GM21529 (cell line): ENCODE results near the gene EDIL3.

ENCODE experiments used
- ATAC-seq: cut with Tn5 transposase; IDR thresholded peaks from one replicate; pipeline ENCODE4 v1.9.1; 2021; ENCODE audit not compliant: unreplicated experiment

Gene EDIL3

GRCh38 chr5:84265130-84265529 is 119.5 kb downstream of the EDIL3 start:
- no peak for ATAC-seq

- ATAC-seq, result peak; percentile 36
Observed at GRCh38 chr5:84260939-84261338, 123.7 kb downstream of the EDIL3 start.

DNA sequence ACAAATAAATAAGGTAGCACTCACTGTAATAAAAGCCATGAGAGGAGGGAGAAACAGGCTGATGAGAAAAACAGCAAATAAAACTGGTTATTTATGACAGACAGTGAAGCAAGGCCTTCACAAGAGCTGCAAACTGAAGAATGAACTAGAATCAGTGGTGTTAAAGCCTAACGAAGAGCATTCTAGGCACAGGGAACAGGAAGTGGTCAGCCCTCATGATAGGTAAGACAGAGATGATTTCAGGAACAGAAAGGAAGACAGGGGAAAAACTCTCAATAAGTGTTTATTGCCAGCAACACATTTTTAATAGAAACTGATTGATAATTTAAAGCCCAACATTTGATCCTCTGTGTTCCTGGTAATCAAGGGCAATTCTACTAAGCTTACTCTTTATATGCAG is 124.5 kb downstream of the EDIL3 start:
- peak; percentile 63 for ATAC-seq

- ATAC-seq, result no peak
Observed at GRCh38 chr5:84259283-84260045, 125.2 kb downstream of the EDIL3 start.

DNA sequence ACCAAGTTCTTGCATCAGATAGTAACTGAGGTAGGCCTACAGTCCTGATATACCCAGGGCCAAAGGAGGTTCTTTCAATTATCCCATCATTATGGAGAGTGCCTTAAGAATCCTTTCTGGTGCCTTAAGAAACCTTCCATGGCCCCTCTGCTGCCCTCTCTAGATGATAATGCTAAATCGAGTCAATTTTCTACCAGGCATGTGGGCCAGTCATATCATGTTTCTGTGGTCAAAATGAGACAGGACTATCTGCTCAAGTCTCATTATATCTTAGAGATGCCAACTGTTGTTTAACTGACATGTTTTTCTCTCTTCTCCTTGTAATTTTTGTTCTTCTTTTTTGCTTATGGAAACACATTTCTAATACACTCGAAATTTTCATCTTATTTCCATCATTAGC is 127.6 kb downstream of the EDIL3 start:
- ATAC-seq, result no peak

DNA sequence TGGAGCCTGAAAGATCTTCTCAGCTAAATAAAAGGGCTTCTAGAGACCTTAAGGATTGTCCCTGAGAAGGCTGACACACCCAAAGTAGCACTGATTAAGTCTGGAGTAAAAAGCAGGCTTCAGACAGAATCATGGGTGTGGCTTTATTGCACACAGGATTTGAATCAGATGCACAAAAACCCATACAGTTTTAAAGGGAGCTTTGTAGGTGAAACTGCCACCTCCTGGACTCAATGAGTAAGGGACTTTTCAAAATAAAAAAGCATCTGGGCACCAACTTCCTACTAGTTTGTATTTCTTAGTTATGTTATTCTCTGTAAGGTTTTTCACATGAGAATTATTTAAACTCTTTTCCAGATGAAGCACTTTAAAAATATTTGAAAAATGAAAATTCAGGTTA is 129.4 kb downstream of the EDIL3 start:
- ATAC-seq, result no peak

GRCh38 chr5:84253946-84254345 is 130.7 kb downstream of the EDIL3 start:
- ATAC-seq, result no peak

DNA sequence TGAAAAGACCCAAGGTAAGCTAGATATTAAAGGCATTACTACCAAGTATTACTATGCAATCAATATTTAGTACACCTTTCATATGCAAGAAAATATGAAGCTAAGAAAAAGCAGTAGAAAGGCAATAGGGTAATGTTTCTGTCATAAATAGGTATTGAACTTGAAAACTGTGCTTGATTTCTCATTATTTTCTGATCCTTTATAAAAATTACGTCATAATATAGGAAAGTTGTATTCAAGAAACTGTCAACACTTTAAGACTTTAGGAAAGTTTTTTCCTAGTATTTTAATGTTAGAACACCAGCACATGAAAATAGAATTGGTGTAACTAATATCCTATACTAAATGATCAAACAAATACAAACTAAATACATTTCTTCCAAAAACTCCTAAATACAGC is 133.2 kb downstream of the EDIL3 start:
- ATAC-seq, result no peak

GRCh38 chr5:84249918-84250630 is 134.6 kb downstream of the EDIL3 start:
- no peak for ATAC-seq

DNA sequence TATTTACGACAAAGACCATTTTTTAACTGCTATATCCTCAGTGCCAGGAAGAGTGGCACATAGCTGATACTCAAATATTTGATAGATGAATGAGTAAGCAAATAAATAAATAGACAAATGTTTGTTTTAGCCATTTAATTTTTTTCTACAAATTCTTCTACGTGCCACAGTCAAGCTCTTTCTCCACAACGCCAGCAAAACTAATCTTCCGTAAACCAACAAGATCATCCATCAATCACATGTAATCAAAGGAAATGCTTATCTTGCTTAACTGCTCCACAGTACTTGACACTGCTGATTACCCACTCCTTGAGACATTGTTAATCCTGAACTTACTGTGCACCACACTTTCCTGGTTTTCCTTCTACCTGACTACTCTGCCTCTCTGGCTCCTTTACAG is 136.7 kb downstream of the EDIL3 start:
- no peak for ATAC-seq

GRCh38 chr5:84242286-84242685 is 142.4 kb downstream of the EDIL3 start:
- no peak for ATAC-seq

GRCh38 chr5:84239494-84239893 is 145.2 kb downstream of the EDIL3 start:
- ATAC-seq, result no peak

- no peak for ATAC-seq
Observed at GRCh38 chr5:84237126-84237525, 147.6 kb downstream of the EDIL3 start.

- no peak for ATAC-seq
Observed at GRCh38 chr5:84231433-84231832, 153.2 kb downstream of the EDIL3 start.

- ATAC-seq, result no peak
Observed at GRCh38 chr5:84229045-84229444, 155.6 kb downstream of the EDIL3 start.

GRCh38 chr5:84228266-84228665 is 156.4 kb downstream of the EDIL3 start:
- no peak for ATAC-seq

DNA sequence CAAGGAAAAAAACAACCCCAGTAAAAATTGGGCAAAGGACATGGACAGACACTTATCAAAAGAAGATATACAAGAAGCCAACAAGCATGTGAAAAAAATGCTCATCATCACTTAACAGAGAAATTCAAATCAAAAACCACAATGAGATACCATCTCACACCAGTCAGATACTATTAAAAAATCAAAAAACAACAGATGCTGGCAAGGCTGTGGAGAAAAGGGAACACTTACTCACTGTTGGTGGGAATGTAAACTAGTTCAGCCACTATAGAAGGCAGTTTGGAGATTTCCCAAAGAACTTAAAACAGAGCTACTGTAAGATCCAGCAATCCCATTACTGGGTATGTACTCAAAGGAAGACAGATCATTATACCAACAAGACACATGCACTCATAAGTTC is 157.4 kb downstream of the EDIL3 start:
- ATAC-seq, result no peak

GRCh38 chr5:84218546-84218945 is 166.1 kb downstream of the EDIL3 start:
- no peak for ATAC-seq

GRCh38 chr5:84215521-84215920 is 169.2 kb downstream of the EDIL3 start:
- ATAC-seq, result no peak

- ATAC-seq, result no peak
Observed at GRCh38 chr5:84213861-84214260, 170.8 kb downstream of the EDIL3 start.

GRCh38 chr5:84213212-84213611 is 171.5 kb downstream of the EDIL3 start:
- ATAC-seq, result no peak

DNA sequence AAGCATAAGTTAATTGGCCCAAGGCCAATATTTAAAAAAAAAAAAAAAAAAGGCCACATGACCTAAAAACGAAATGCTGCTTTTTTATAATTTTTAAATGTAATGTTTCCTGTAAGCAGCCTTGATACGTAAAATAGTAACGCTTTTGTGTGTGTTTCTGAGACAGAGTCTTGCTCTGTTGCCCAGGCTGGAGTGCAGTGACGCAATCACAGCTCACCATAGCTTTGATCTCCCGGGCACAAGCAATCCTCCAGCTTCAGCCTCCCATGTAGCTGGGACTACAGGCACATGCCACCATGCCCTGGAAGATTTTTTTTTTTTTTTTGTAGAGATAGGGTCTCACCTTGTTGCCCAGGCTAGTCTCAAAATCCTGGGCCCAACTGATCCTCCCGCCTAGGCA is 179.9 kb downstream of the EDIL3 start:
- ATAC-seq, result no peak

GRCh38 chr5:84202136-84202535 is 182.5 kb downstream of the EDIL3 start:
- no peak for ATAC-seq
